Colonic mucosa (tissue), 4 donors: Measurements from ENCODE around the gene ARHGAP42. TPM values are rescaled to one million over a fixed set of nuclear protein-coding genes. Genes with fewer than 3 reads are reported as not detected.

Experiments
- DNase-seq: peaks from one replicate; pipeline ENCODE4 v3.0.0-alpha.2; 2020
- H3K27ac ChIP-seq: fragments of 200-600 bp; one replicate; pipeline ENCODE4 v1.8.0; 2021
- H3K27me3 ChIP-seq: fragments of 200-600 bp; one replicate; pipeline ENCODE4 v1.8.0; 2021
- H3K36me3 ChIP-seq: fragments of 200-600 bp; one replicate; pipeline ENCODE4 v1.8.0; 2021
- H3K4me1 ChIP-seq: fragments of 200-600 bp; one replicate; pipeline ENCODE4 v1.8.0; 2021; ENCODE audit warnings: mild to moderate bottlenecking
- H3K4me3 ChIP-seq: fragments of 200-600 bp; one replicate; pipeline ENCODE4 v1.8.0; 2021
- H3K9ac ChIP-seq, 2 donors: one replicate each; pipeline ENCODE4 v1.7.0; 2013; ENCODE audit warnings: control low read depth in 2 of 2, low read depth in 2 of 2, low read length in 2 of 2
- H3K9me3 ChIP-seq: fragments of 200-600 bp; one replicate; pipeline ENCODE4 v1.8.0; 2021
- CTCF ChIP-seq: fragments of 200-600 bp; IDR thresholded peaks from one replicate; pipeline ENCODE4 v1.8.0; 2022; ENCODE audit warnings: antibody characterized with exemption, mild to moderate bottlenecking
- intact Hi-C: fragments of 100-400 bp; cut with DNase I; formaldehyde crosslinking; loops from one replicate; pipeline ENCODE4 v1.14.1; 2022
- total RNA-seq, 2 donors: library from RNA; stranded (reverse); fragmentation: NEBNext Ultra II Directional in 1 of 2; extraction: Animal tissue kit (Norgen Biotek cat#: 25700) in 1 of 2; gene quantifications; one replicate each; pipeline ENCODE4 v1.2.1, GENCODE V29; 2021
- donor health status: healthy.
- donor health status: DM: no; HTN: no; CAD: no.
- donor health status: DM: no; HTN: no; CAD: no.

The ARHGAP42 gene
- total RNA-seq, 2 donors from 2014 or later, result 13.4 to 15.9 TPM

DNA sequence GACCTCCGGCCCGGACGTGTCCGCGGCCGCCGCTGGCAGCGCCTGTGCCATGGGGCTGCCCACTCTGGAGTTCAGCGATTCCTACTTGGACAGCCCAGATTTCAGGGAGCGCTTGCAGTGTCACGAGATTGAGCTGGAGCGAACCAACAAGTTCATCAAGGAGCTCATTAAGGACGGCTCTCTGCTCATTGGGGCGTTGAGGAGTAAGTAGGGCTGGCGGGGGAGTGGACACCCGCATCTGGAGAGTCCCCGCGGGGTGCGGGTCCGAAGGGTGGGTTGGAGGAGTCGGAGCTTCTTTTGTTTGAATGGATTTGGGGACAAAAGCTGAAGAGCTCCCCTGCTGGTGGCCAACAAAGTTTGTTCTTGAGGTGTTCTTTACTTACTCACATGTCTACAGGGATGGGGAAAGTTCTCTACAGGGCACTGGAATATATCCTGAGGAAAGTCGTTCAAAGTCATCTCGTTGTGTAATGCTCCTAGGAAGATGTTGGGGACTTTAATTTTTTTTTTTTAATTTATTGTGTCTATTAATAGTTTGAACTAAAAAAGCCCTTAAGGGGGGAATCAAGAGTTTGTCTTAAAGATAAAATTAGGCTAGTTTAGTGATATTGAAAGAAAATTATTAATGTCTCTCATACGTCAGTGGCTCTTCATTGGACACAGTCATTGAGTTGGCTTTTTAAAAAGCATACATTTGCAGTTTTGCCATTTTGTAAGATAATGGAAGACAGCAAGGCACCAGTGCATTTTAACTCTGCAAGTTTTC, 725 bp downstream of the ARHGAP42 start:
- peak; percentile 71 for DNase-seq
- peak overlapping the region; percentile 66 for H3K27ac ChIP-seq
- no peaks in the 10 kb centered on the region for H3K27me3 ChIP-seq
- no peaks in the 10 kb centered on the region for H3K9me3 ChIP-seq
- peak; percentile 62 for TF ChIP-seq CTCF
- peak overlapping the region; percentile 77 to 81 for H3K9ac ChIP-seq
- intact Hi-C loops, result loop anchor here (5.0 to 10.0 kb wide), 2 partner anchors 164 to 247 kb away; no protein-coding TSS in a partner anchor
- H3K36me3 ChIP-seq, result no peaks in the 10 kb centered on the region
- no peaks in the 10 kb centered on the region for H3K4me1 ChIP-seq
- peak overlapping the region; percentile 72 for H3K4me3 ChIP-seq

- no peaks in the 10 kb centered on the region for H3K27me3 ChIP-seq
- intact Hi-C loops, result loop anchor here (5.0 to 10.0 kb wide), 2 partner anchors 163 to 246 kb away; no protein-coding TSS in a partner anchor
- H3K4me1 ChIP-seq, result no peaks in the 10 kb centered on the region
- H3K4me3 ChIP-seq, result no peak overlapping the region
- H3K9ac ChIP-seq, result no peak overlapping the region
- H3K27ac ChIP-seq, result no peak overlapping the region
- DNase-seq, result no peak
- H3K9me3 ChIP-seq, result no peaks in the 10 kb centered on the region
- TF ChIP-seq CTCF, result no peak
- H3K36me3 ChIP-seq, result no peaks in the 10 kb centered on the region
Measured at GRCh38 chr11:100689141-100689540, 2.1 kb downstream of the ARHGAP42 start.

DNA sequence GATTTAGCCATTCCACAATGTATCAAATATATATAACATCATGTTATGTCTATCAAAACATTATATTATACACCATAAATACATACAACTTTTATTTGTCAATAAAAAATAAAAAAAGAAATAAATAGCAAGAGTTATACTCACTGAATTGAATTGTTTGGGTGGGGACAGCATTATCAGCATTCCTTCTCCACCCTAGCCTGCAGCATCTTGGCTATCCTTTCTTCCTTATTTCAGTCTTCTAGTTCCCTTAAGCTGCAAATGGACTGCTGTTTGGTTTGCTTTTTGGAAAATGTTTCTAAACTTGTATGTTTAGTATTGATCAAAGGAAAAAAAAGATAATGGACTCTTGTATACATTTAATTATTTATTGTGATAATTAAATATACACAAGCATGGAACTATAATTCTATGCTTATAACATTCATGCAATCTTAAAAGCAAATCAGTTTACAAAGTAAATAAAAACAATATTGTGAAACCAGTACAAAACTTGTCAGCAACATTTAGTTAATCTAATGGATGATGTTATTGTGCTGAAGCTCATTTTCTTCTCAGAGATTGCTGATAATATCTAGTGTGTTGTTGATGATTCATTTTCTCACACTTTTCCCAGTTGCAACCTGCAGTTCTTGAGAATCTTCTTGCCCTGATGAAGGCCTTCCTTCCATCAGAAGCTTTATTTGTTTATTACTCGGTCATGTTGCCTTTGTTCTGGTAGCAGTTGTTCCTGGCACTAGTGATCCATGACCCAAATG, 5.0 kb downstream of the ARHGAP42 start:
- H3K9me3 ChIP-seq, result no peaks in the 10 kb centered on the region
- no peaks in the 10 kb centered on the region for H3K36me3 ChIP-seq
- H3K4me3 ChIP-seq, result no peak overlapping the region
- H3K27ac ChIP-seq, result no peak overlapping the region
- DNase-seq, result no peak
- intact Hi-C loops, result no loop called here
- H3K9ac ChIP-seq, result no peak overlapping the region
- no peaks in the 10 kb centered on the region for H3K4me1 ChIP-seq
- TF ChIP-seq CTCF, result no peak
- no peaks in the 10 kb centered on the region for H3K27me3 ChIP-seq

GRCh38 chr11:100695911-100696310, 8.8 kb downstream of the ARHGAP42 start:
- intact Hi-C loops, result no loop called here
- H3K4me1 ChIP-seq, result no peaks in the 10 kb centered on the region
- no peak for TF ChIP-seq CTCF

GRCh38 chr11:100703139-100703538, 16.1 kb downstream of the ARHGAP42 start:
- Histone ChIP-seq H3K36me3 (no peaks in the 10 kb centered on the region), H3K4me1 (no peaks in the 10 kb centered on the region), H3K9ac (no peak overlapping the region), H3K27me3 (no peaks in the 10 kb centered on the region), H3K27ac (no peak overlapping the region), H3K4me3 (no peak overlapping the region), H3K9me3 (no peaks in the 10 kb centered on the region)
- TF ChIP-seq CTCF, result no peak
- intact Hi-C loops, result no loop called here
- no peak for DNase-seq

More at GRCh38 chr11:100695911-100696310, 8.8 kb downstream of the ARHGAP42 start:
- Histone ChIP-seq H3K27me3 (no peaks in the 10 kb centered on the region), H3K4me3 (no peak overlapping the region), H3K9ac (no peak overlapping the region), H3K36me3 (no peaks in the 10 kb centered on the region), H3K27ac (no peak overlapping the region), H3K9me3 (no peaks in the 10 kb centered on the region)
- no peak for DNase-seq
